HepG2 (cell line): Measurements from ENCODE around the gene RNU5B-1. TPM values are rescaled to one million over a fixed set of nuclear protein-coding genes. Genes with fewer than 3 reads are reported as not detected.

ENCODE experiments used
- BRCA1 ChIP-seq: sonication (generic); formaldehyde crosslinking; IDR thresholded peaks from 2 replicates; pipeline ENCODE4 v1.4.0; 2020; ENCODE audit warnings: missing genetic modification reagents
- EEA1 ChIP-seq: sonication (generic); formaldehyde crosslinking; IDR thresholded peaks from 2 replicates; pipeline ENCODE4 v1.5.1; 2020; ENCODE audit warnings: mild to moderate bottlenecking, missing genetic modification reagents, borderline replicate concordance
- HIC2 ChIP-seq: sonication (generic); formaldehyde crosslinking; IDR thresholded peaks from 2 replicates; pipeline ENCODE4 v1.9.0; 2022; ENCODE audit warnings: low read depth, missing genetic modification reagents
- HNRNPL ChIP-seq: fragments of 200-400 bp; formaldehyde crosslinking; IDR thresholded peaks from 2 replicates; pipeline ENCODE4 v1.6.1; 2017; ENCODE audit warnings: mild to moderate bottlenecking, low read depth, low read length
- MZF1 ChIP-seq: sonication (generic); formaldehyde crosslinking; IDR thresholded peaks from 2 replicates; pipeline ENCODE4 v1.8.1; 2023; ENCODE audit warnings: mild to moderate bottlenecking, missing genetic modification reagents, borderline replicate concordance
- NR1H2 ChIP-seq: sonication (generic); formaldehyde crosslinking; IDR thresholded peaks from 2 replicates; pipeline ENCODE4 v1.8.1; 2022; ENCODE audit warnings: low read depth, missing genetic modification reagents, borderline replicate concordance
- RFXAP ChIP-seq: sonication (generic); formaldehyde crosslinking; IDR thresholded peaks from 2 replicates; pipeline ENCODE4 v1.4.0; 2020; ENCODE audit warnings: missing genetic modification reagents, borderline replicate concordance
- RNF2 ChIP-seq: fragments of 450-650 bp; conservative IDR thresholded peaks from 2 replicates; pipeline ENCODE4 v1.6.1; 2016; ENCODE audit warnings: low read depth
- SP2 ChIP-seq: sonication (generic); formaldehyde crosslinking; IDR thresholded peaks from 2 replicates; pipeline ENCODE4 v1.5.1; 2020; ENCODE audit warnings: mild to moderate bottlenecking, missing genetic modification reagents
- TERF1 ChIP-seq: sonication (generic); formaldehyde crosslinking; IDR thresholded peaks from 2 replicates; pipeline ENCODE4 v1.8.0; 2022; ENCODE audit warnings: mild to moderate bottlenecking, missing genetic modification reagents, moderate library complexity
- THAP8 ChIP-seq: sonication (generic); formaldehyde crosslinking; IDR thresholded peaks from 2 replicates; pipeline ENCODE4 v1.5.1; 2020; ENCODE audit warnings: missing genetic modification reagents, mild to moderate bottlenecking, borderline replicate concordance
- ZFP36 ChIP-seq: fragments of 150-350 bp; IDR thresholded peaks from 2 replicates; pipeline ENCODE4 v1.6.1; 2018; ENCODE audit warnings: borderline replicate concordance, low read length, low read depth; ENCODE audit not compliant: partially characterized antibody
- ZNF138 ChIP-seq: sonication (generic); formaldehyde crosslinking; IDR thresholded peaks from 2 replicates; pipeline ENCODE4 v1.5.0; 2020; ENCODE audit warnings: mild to moderate bottlenecking, low read depth, missing genetic modification reagents
- ZNF235 ChIP-seq: sonication (generic); formaldehyde crosslinking; IDR thresholded peaks from 2 replicates; pipeline ENCODE4 v1.8.1; 2023; ENCODE audit warnings: mild to moderate bottlenecking, missing genetic modification reagents, borderline replicate concordance
- ZNF430 ChIP-seq: sonication (generic); formaldehyde crosslinking; IDR thresholded peaks from 2 replicates; pipeline ENCODE4 v1.9.0; 2021; ENCODE audit warnings: mild to moderate bottlenecking, missing genetic modification reagents
- ZNF709 ChIP-seq: sonication (generic); formaldehyde crosslinking; IDR thresholded peaks from 2 replicates; pipeline ENCODE4 v1.5.0; 2020; ENCODE audit warnings: mild to moderate bottlenecking, missing genetic modification reagents
- ZNF879 ChIP-seq: sonication (generic); formaldehyde crosslinking; IDR thresholded peaks from 2 replicates; pipeline ENCODE4 v1.8.1; 2023; ENCODE audit warnings: missing genetic modification reagents
- ZSCAN21 ChIP-seq: sonication (generic); formaldehyde crosslinking; IDR thresholded peaks from 2 replicates; pipeline ENCODE4 v1.8.0; 2022; ENCODE audit warnings: mild to moderate bottlenecking, missing genetic modification reagents, moderate library complexity, borderline replicate concordance
- polyA plus RNA-seq, 8 experiments: library from polyadenylated mRNA; depleted of rRNA in 3 of 8; stranded (reverse) in 7 of 8; unstranded in 1 of 8; fragments of >200 nt; fragmentation: Illumina TruSeq in 4 of 8; extraction: Trizol in 4 of 8; gene quantifications; 2 replicates each; pipeline versions ENCODE4 v1.2.1 to v1.2.3, GENCODE V29; 2011 to 2016; ENCODE audit warnings: low read depth in 4 of 8, missing spikeins in 1 of 8, mixed read lengths in 1 of 8; ENCODE audit not compliant: insufficient read depth in 1 of 8
- total RNA-seq, 5 experiments: library from RNA; depleted of rRNA; stranded (reverse); fragments of >200 nt; fragmentation: Illumina TruSeq; extraction: Trizol; gene quantifications; 2 replicates each; pipeline ENCODE4 v1.2.3, GENCODE V29; 2016; ENCODE audit warnings: low read depth in 1 of 5
- TF ChIP-seq, protein P1 (sequence below): sonication (generic); formaldehyde crosslinking; IDR thresholded peaks from 2 replicates; pipeline ENCODE4 v1.4.0; 2020; ENCODE audit warnings: missing genetic modification reagents
- TF ChIP-seq, protein P2 (sequence below): sonication (generic); formaldehyde crosslinking; IDR thresholded peaks from 2 replicates; pipeline ENCODE4 v1.9.0; 2022; ENCODE audit warnings: missing genetic modification reagents, mild to moderate bottlenecking, borderline replicate concordance

RNU5B-1 gene
- total and polyA plus RNA-seq, 2 of the 13 experiments (the other 11 are each of a cell fraction or from before 2014, with no cell fraction given) = 1,646 TPM; not detected in 1

DNA sequence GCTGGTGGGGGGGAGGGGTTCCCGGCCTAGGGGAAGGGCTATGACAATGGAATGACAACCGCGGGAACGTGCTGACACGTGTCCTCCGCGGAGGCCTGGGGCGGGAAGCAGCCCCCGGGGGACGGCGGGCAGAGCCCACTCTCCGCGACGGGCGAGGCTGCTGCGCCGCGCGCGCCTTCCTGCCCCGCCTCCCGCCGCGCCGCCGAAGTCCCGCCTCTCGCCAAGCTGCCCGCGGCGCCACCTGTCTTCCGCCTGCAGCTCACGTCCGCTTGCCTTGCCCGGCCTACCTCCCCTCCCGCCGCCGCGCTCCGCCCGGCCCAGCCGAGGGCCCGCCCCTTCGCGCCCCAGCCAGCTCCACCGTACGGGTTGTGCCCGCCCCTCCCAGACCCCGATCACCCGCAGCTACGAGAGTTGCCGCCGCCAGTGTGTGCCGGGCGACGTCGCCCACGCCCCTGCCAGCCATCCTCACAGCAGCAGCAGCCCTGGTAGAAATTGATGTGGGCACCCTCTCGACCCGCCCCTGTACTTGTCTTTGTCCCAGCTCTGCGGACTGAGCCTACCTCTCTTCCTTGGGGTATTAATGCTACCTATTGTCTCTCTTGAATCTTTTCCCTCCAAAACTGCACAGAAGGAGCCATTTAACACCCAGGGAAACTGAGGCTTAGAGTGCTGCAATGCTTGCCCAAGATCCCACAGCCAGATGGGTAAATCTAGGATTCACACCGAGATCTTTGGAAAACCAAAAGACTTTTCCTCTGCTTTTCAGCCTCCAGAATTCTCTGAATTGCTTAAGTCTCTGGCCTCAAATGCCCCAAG lies 17.6 kb upstream of the RNU5B-1 start, which contains the start of gene PARP16 (continued):
- TF ChIP-seq BRCA1 (CRISPR knock-in tag) = 0 out of 2 replicates have a peak, but pooled peaks have one; percentile 35
- no peak for TF ChIP-seq MZF1 (CRISPR knock-in tag)
- TF ChIP-seq ZFP36 = no peak
- peak; percentile 45; the same call in 1 of the 2 replicates for TF ChIP-seq ZNF235 (CRISPR knock-in tag)
- no peak for TF ChIP-seq TERF1
- TF ChIP-seq HIC2 = peak; percentile 54; the same call in 1 of the 2 replicates
- TF ChIP-seq, protein P1, sequence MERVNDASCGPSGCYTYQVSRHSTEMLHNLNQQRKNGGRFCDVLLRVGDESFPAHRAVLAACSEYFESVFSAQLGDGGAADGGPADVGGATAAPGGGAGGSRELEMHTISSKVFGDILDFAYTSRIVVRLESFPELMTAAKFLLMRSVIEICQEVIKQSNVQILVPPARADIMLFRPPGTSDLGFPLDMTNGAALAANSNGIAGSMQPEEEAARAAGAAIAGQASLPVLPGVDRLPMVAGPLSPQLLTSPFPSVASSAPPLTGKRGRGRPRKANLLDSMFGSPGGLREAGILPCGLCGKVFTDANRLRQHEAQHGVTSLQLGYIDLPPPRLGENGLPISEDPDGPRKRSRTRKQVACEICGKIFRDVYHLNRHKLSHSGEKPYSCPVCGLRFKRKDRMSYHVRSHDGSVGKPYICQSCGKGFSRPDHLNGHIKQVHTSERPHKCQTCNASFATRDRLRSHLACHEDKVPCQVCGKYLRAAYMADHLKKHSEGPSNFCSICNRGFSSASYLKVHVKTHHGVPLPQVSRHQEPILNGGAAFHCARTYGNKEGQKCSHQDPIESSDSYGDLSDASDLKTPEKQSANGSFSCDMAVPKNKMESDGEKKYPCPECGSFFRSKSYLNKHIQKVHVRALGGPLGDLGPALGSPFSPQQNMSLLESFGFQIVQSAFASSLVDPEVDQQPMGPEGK (CRISPR knock-in tag) = peak; percentile 85
- peak; percentile 34; the same call in 1 of the 2 replicates for TF ChIP-seq ZNF879 (CRISPR knock-in tag)
- 0 out of 2 replicates have a peak, but pooled peaks have one; percentile 17 for TF ChIP-seq EEA1 (CRISPR knock-in tag)
- 0 out of 2 replicates have a peak, but pooled peaks have one; percentile 35 for TF ChIP-seq RNF2
- TF ChIP-seq ZNF138 = peak; percentile 51
- TF ChIP-seq ZNF430 (CRISPR knock-in tag) = peak; percentile 60; the same call in 1 of the 2 replicates
- peak; percentile 65; the same call in 1 of the 2 replicates for TF ChIP-seq SP2 (CRISPR knock-in tag)
- peak; percentile 88; the same call in 1 of the 2 replicates for TF ChIP-seq ZNF709 (CRISPR knock-in tag)
- peak; percentile 52; the same call in 1 of the 2 replicates for TF ChIP-seq THAP8 (CRISPR knock-in tag)
- TF ChIP-seq, protein P2, sequence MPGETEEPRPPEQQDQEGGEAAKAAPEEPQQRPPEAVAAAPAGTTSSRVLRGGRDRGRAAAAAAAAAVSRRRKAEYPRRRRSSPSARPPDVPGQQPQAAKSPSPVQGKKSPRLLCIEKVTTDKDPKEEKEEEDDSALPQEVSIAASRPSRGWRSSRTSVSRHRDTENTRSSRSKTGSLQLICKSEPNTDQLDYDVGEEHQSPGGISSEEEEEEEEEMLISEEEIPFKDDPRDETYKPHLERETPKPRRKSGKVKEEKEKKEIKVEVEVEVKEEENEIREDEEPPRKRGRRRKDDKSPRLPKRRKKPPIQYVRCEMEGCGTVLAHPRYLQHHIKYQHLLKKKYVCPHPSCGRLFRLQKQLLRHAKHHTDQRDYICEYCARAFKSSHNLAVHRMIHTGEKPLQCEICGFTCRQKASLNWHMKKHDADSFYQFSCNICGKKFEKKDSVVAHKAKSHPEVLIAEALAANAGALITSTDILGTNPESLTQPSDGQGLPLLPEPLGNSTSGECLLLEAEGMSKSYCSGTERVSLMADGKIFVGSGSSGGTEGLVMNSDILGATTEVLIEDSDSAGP (CRISPR knock-in tag) = 0 out of 2 replicates have a peak, but pooled peaks have one; percentile 36
- TF ChIP-seq RFXAP = peak; percentile 32; the same call in 1 of the 2 replicates
- peak; percentile 14; the same call in 1 of the 2 replicates for TF ChIP-seq HNRNPL
- TF ChIP-seq ZSCAN21 (CRISPR knock-in tag) = peak; percentile 30; the same call in 1 of the 2 replicates
- TF ChIP-seq NR1H2 = no peak
